ENCODE results near the gene DYNC1I1.
"Not testable (repeated sequence)": the region's sequence is repeated elsewhere in the genome, so short reads cannot be mapped to it uniquely, and the experiment has no call there.

The DYNC1I1 gene

GRCh38 chr7:95916573-95917297 lies 144.4 kb downstream of the DYNC1I1 start:
- no peaks in the 10 kb centered on the region for H3K4me1 ChIP-seq (ENCODE audit: insufficient read depth, low read length)
- peaks cover 3% of the 10 kb centered on the region; the same call in 1 of the 2 replicates for H3K27me3 ChIP-seq (ENCODE audit: insufficient read depth, low read length)
- no peak overlapping the region for H3K4me3 ChIP-seq (ENCODE audit: low read length)
- H3K27ac ChIP-seq (ENCODE audit: low read length): no peak overlapping the region
- no peaks in the 10 kb centered on the region for H3K36me3 ChIP-seq (ENCODE audit: insufficient read depth, low read depth, low read length)
- no peak overlapping the region for H3K9ac ChIP-seq (ENCODE audit: low read depth, low read length)
- no peaks in the 10 kb centered on the region for H3K9me3 ChIP-seq (ENCODE audit: insufficient read depth, low read depth, low read length)

- H3K27me3 ChIP-seq (ENCODE audit: insufficient read depth, low read length): peaks cover 3% of the 10 kb centered on the region; the same call in 1 of the 2 replicates
- no peaks in the 10 kb centered on the region for H3K4me1 ChIP-seq (ENCODE audit: insufficient read depth, low read length)
- no peak overlapping the region for H3K9ac ChIP-seq (ENCODE audit: low read depth, low read length)
- no peaks in the 10 kb centered on the region for H3K36me3 ChIP-seq (ENCODE audit: insufficient read depth, low read depth, low read length)
- no peaks in the 10 kb centered on the region for H3K9me3 ChIP-seq (ENCODE audit: insufficient read depth, low read depth, low read length)
- no peak overlapping the region for H3K4me3 ChIP-seq (ENCODE audit: low read length)
- H3K27ac ChIP-seq (ENCODE audit: low read length): no peak overlapping the region
Observed at GRCh38 chr7:95917634-95918033, 145.3 kb downstream of the DYNC1I1 start.

- Histone ChIP-seq H3K9ac (ENCODE audit: low read depth, low read length) (no peak overlapping the region), H3K27ac (ENCODE audit: low read length) (no peak overlapping the region), H3K9me3 (ENCODE audit: insufficient read depth, low read depth, low read length) (no peaks in the 10 kb centered on the region), H3K4me3 (ENCODE audit: low read length) (no peak overlapping the region), H3K27me3 (ENCODE audit: insufficient read depth, low read length) (peaks cover 3% of the 10 kb centered on the region; the same call in 1 of the 2 replicates), H3K36me3 (ENCODE audit: insufficient read depth, low read depth, low read length) (no peaks in the 10 kb centered on the region), H3K4me1 (ENCODE audit: insufficient read depth, low read length) (no peaks in the 10 kb centered on the region)
Observed at GRCh38 chr7:95919556-95919955, 147.2 kb downstream of the DYNC1I1 start.

DNA sequence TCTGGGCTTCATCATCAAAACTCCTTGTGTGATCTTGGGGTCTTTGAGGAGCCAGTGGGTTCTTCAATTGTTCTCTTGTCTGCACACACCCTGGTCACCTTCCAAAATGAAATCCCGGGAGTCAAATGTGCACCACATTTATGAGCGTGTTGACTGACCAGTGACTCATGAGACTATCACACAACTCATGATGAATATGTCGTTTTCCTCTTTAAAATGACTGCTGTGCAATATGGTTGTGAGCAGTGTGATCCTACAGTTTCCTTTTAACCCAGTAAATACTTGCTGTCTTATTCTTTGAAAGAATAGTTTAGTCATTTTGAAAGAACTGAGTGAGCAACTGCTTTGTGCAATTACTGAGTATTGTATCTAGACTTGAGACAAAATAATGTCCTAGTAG lies 149.2 kb downstream of the DYNC1I1 start:
- H3K9ac ChIP-seq (ENCODE audit: low read depth, low read length): no peak overlapping the region
- H3K36me3 ChIP-seq (ENCODE audit: insufficient read depth, low read depth, low read length): no peaks in the 10 kb centered on the region

GRCh38 chr7:95922191-95922590 lies 149.8 kb downstream of the DYNC1I1 start:
- Histone ChIP-seq H3K9ac (ENCODE audit: low read depth, low read length) (no peak overlapping the region), H3K36me3 (ENCODE audit: insufficient read depth, low read depth, low read length) (no peaks in the 10 kb centered on the region), H3K27me3 (ENCODE audit: insufficient read depth, low read length) (no peaks in the 10 kb centered on the region), H3K27ac (ENCODE audit: low read length) (no peak overlapping the region), H3K4me1 (ENCODE audit: insufficient read depth, low read length) (no peaks in the 10 kb centered on the region), H3K9me3 (ENCODE audit: insufficient read depth, low read depth, low read length) (no peaks in the 10 kb centered on the region), H3K4me3 (ENCODE audit: low read length) (no peak overlapping the region)

More for the DNA sequence above, 149.2 kb downstream of the DYNC1I1 start:
- Histone ChIP-seq H3K4me3 (ENCODE audit: low read length) (no peak overlapping the region), H3K27me3 (ENCODE audit: insufficient read depth, low read length) (no peaks in the 10 kb centered on the region), H3K4me1 (ENCODE audit: insufficient read depth, low read length) (no peaks in the 10 kb centered on the region), H3K9me3 (ENCODE audit: insufficient read depth, low read depth, low read length) (no peaks in the 10 kb centered on the region), H3K27ac (ENCODE audit: low read length) (no peak overlapping the region)

GRCh38 chr7:95925236-95925635 lies 152.9 kb downstream of the DYNC1I1 start:
- H3K36me3 ChIP-seq (ENCODE audit: insufficient read depth, low read depth, low read length): no peaks in the 10 kb centered on the region
- H3K27me3 ChIP-seq (ENCODE audit: insufficient read depth, low read length): no peaks in the 10 kb centered on the region

DNA sequence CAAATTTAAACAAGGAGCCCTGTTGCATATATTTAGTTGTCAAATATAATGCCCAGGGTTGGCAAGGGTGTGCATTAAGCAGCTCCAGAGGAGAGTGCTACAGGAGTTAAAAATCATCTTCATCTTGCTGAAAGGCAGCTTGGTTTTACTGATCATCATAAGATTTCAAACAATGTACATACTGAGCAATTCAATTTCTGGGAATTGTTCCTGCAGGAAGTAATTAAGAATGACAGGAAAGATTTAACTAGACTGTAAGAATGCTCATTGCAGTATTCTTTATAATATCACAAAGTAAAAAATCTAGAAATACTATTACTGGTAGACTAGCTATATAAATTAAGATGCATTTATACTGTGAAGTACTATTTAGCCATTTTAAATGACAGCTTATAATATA lies 153.6 kb downstream of the DYNC1I1 start:
- no peaks in the 10 kb centered on the region for H3K36me3 ChIP-seq (ENCODE audit: insufficient read depth, low read depth, low read length)
- no peaks in the 10 kb centered on the region for H3K27me3 ChIP-seq (ENCODE audit: insufficient read depth, low read length)
- H3K4me1 ChIP-seq (ENCODE audit: insufficient read depth, low read length): no peaks in the 10 kb centered on the region
- H3K27ac ChIP-seq (ENCODE audit: low read length): no peak overlapping the region
- H3K9me3 ChIP-seq (ENCODE audit: insufficient read depth, low read depth, low read length): no peaks in the 10 kb centered on the region
- no peak overlapping the region for H3K4me3 ChIP-seq (ENCODE audit: low read length)
- H3K9ac ChIP-seq (ENCODE audit: low read depth, low read length): no peak overlapping the region

More at GRCh38 chr7:95925236-95925635, 152.9 kb downstream of the DYNC1I1 start:
- Histone ChIP-seq H3K9me3 (ENCODE audit: insufficient read depth, low read depth, low read length) (no peaks in the 10 kb centered on the region), H3K4me1 (ENCODE audit: insufficient read depth, low read length) (no peaks in the 10 kb centered on the region), H3K27ac (ENCODE audit: low read length) (no peak overlapping the region), H3K4me3 (ENCODE audit: low read length) (no peak overlapping the region), H3K9ac (ENCODE audit: low read depth, low read length) (no peak overlapping the region)

GRCh38 chr7:95927756-95928155 lies 155.4 kb downstream of the DYNC1I1 start:
- Histone ChIP-seq H3K27ac (ENCODE audit: low read length) (no peak overlapping the region), H3K27me3 (ENCODE audit: insufficient read depth, low read length) (no peaks in the 10 kb centered on the region), H3K4me3 (ENCODE audit: low read length) (no peak overlapping the region), H3K9me3 (ENCODE audit: insufficient read depth, low read depth, low read length) (no peaks in the 10 kb centered on the region), H3K36me3 (ENCODE audit: insufficient read depth, low read depth, low read length) (no peaks in the 10 kb centered on the region), H3K9ac (ENCODE audit: low read depth, low read length) (no peak overlapping the region), H3K4me1 (ENCODE audit: insufficient read depth, low read length) (no peaks in the 10 kb centered on the region)

GRCh38 chr7:95929710-95930280 lies 157.4 kb downstream of the DYNC1I1 start:
- H3K27ac ChIP-seq (ENCODE audit: low read length): no peak overlapping the region
- no peak overlapping the region for H3K9ac ChIP-seq (ENCODE audit: low read depth, low read length)
- H3K36me3 ChIP-seq (ENCODE audit: insufficient read depth, low read depth, low read length): no peaks in the 10 kb centered on the region
- H3K4me1 ChIP-seq (ENCODE audit: insufficient read depth, low read length): no peaks in the 10 kb centered on the region
- no peaks in the 10 kb centered on the region for H3K27me3 ChIP-seq (ENCODE audit: insufficient read depth, low read length)
- no peak overlapping the region for H3K4me3 ChIP-seq (ENCODE audit: low read length)
- H3K9me3 ChIP-seq (ENCODE audit: insufficient read depth, low read depth, low read length): no peaks in the 10 kb centered on the region

- H3K4me3 ChIP-seq (ENCODE audit: low read length): no peak overlapping the region
- H3K9ac ChIP-seq (ENCODE audit: low read depth, low read length): no peak overlapping the region
- H3K9me3 ChIP-seq (ENCODE audit: insufficient read depth, low read depth, low read length): no peaks in the 10 kb centered on the region
- no peaks in the 10 kb centered on the region for H3K4me1 ChIP-seq (ENCODE audit: insufficient read depth, low read length)
- H3K27ac ChIP-seq (ENCODE audit: low read length): no peak overlapping the region
- H3K27me3 ChIP-seq (ENCODE audit: insufficient read depth, low read length): no peaks in the 10 kb centered on the region
- H3K36me3 ChIP-seq (ENCODE audit: insufficient read depth, low read depth, low read length): no peaks in the 10 kb centered on the region
Observed at GRCh38 chr7:95931460-95932232, 159.3 kb downstream of the DYNC1I1 start.

DNA sequence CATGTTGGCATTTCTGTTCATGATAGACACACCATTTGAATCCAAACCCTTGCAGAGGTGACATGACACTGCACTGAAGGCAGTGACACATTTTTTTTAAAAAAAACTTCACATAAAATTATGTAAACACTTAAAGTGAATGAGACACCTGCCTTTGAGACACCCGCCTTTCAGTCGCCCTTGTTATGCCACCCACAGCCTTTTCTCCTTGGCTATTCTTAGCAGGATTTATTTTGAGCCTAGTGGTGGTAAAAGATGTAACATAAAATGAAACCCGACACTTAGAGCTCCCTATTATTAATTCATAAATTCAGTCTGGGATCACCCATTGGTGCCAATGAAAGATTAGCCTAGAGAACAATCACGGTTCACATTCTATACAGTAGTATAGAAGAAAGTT lies 161.3 kb downstream of the DYNC1I1 start:
- Histone ChIP-seq H3K4me3 (ENCODE audit: low read length) (no peak overlapping the region), H3K27me3 (ENCODE audit: insufficient read depth, low read length) (no peaks in the 10 kb centered on the region), H3K4me1 (ENCODE audit: insufficient read depth, low read length) (no peaks in the 10 kb centered on the region), H3K9ac (ENCODE audit: low read depth, low read length) (no peak overlapping the region), H3K27ac (ENCODE audit: low read length) (no peak overlapping the region), H3K36me3 (ENCODE audit: insufficient read depth, low read depth, low read length) (no peaks in the 10 kb centered on the region), H3K9me3 (ENCODE audit: insufficient read depth, low read depth, low read length) (no peaks in the 10 kb centered on the region)

- not testable (repeated sequence) for H3K4me1 ChIP-seq (ENCODE audit: insufficient read depth, low read length); H3K9me3 ChIP-seq (ENCODE audit: insufficient read depth, low read depth, low read length); H3K36me3 ChIP-seq (ENCODE audit: insufficient read depth, low read depth, low read length); H3K4me3 ChIP-seq (ENCODE audit: low read length); H3K9ac ChIP-seq (ENCODE audit: low read depth, low read length); H3K27me3 ChIP-seq (ENCODE audit: insufficient read depth, low read length); H3K27ac ChIP-seq (ENCODE audit: low read length)
Observed at GRCh38 chr7:95944867-95945266, 172.5 kb downstream of the DYNC1I1 start.
